ENCODE measurements around the gene KLHL22. TPM values are rescaled to one million over a fixed set of nuclear protein-coding genes. Genes with fewer than 3 reads are reported as not detected.

Gene KLHL22
- total and polyA plus RNA-seq, 2 of the 8 experiments (the other 6 are each of a cell fraction or from before 2014, with no cell fraction given) = 9.4 to 16.2 TPM

- TF ChIP-seq KDM4A (IDR thresholded peaks at IDR 0.05; ENCODE audit: low read depth, low read length, severe bottlenecking) (no peak), YY1 (IDR thresholded peaks at IDR 0.05; ENCODE audit: low read depth, low read length) (no peak), SIX5 (IDR thresholded peaks at IDR 0.05; ENCODE audit: low read depth, low read length) (no peak), CTBP2 (IDR thresholded peaks at IDR 0.05; ENCODE audit: borderline replicate concordance, insufficient read depth, insufficient read length, low read length) (no peak), TCF12 (IDR thresholded peaks at IDR 0.05; ENCODE audit: low read depth, low read length) (no peak), GABPA (IDR thresholded peaks at IDR 0.05; ENCODE audit: borderline replicate concordance, insufficient read depth, low read length) (no peak), PHF8 (conservative IDR thresholded peaks at IDR 0.05; ENCODE audit: low read depth, low read length) (no peak), HDAC6 (IDR thresholded peaks at IDR 0.05; ENCODE audit: low read depth, low read length) (no peak)
These were observed 94.8 kb downstream of the KLHL22 start (continued) for GRCh38 chr22:20400606-20401375.

Measured in H1 (cell line).